Uterus (tissue), 4 donors: ENCODE results near the gene TFF2. TPM values are rescaled to one million over a fixed set of nuclear protein-coding genes. Genes with fewer than 3 reads are reported as not detected.

Experiments
- DNase-seq, 2 donors: peaks; one replicate each; pipeline ENCODE4 v3.0.0-alpha.2; 2019 to 2020
- H3K27ac ChIP-seq, 2 donors: fragments of 200-600 bp; sonication (generic); 1 replicate in 1 of 2; 2 replicates in 1 of 2; pipeline ENCODE4 v1.5.1; 2016 to 2018
- H3K27me3 ChIP-seq, 2 donors: fragments of 200-600 bp; sonication (generic); one replicate each; pipeline ENCODE4 v1.5.1; 2018 to 2019; ENCODE audit warnings: control low read depth in 1 of 2
- H3K36me3 ChIP-seq, 2 donors: fragments of 200-600 bp; sonication (generic); one replicate each; pipeline ENCODE4 v1.5.1; 2019; ENCODE audit warnings: control low read depth in 1 of 2
- H3K4me1 ChIP-seq, 2 donors: fragments of 200-600 bp; sonication (generic); one replicate each; pipeline ENCODE4 v1.5.1; 2018 to 2019; ENCODE audit warnings: control low read depth in 1 of 2
- H3K4me3 ChIP-seq, 2 donors: fragments of 200-600 bp; sonication (generic); 1 replicate in 1 of 2; 2 replicates in 1 of 2; pipeline ENCODE4 v1.5.1; 2018 to 2019; ENCODE audit warnings: mild to moderate bottlenecking in 1 of 2
- H3K9me3 ChIP-seq, 2 donors: fragments of 200-600 bp; sonication (generic); one replicate each; pipeline ENCODE4 v1.5.1; 2019; ENCODE audit warnings: control low read depth in 1 of 2
- POLR2A ChIP-seq, 2 donors: fragments of 450-650 bp; IDR thresholded peaks; one replicate each; pipeline ENCODE4 v1.6.1; 2016; ENCODE audit warnings: antibody characterized with exemption in 2 of 2, mild to moderate bottlenecking in 1 of 2, moderate library complexity in 1 of 2
- intact Hi-C: fragments of 100-400 bp; cut with DNase I; formaldehyde crosslinking; loops from one replicate; pipeline ENCODE4 v1.15.1; 2023; ENCODE audit warnings: low total_unique reads
- total RNA-seq, 4 donors: library from RNA; depleted of rRNA in 3 of 4; stranded (reverse); fragments of >200 nt in 3 of 4; gene quantifications; one replicate each; pipeline versions ENCODE4 v1.1.0 to v1.2.4, GENCODE V29; 2014 to 2023
- TF ChIP-seq, protein P1 (sequence below), 4 experiments: fragments of 200-600 bp in 2 of 4; fragments of 450-650 bp in 2 of 4; sonication (generic) in 2 of 4; IDR thresholded peaks; one replicate each; pipeline ENCODE4 v1.5.1; 2016 to 2019; ENCODE audit warnings: antibody characterized with exemption in 4 of 4, mild to moderate bottlenecking in 2 of 4, moderate library complexity in 1 of 4
- donor health status: DM: yes; HTN: yes; CAD: no.

The TFF2 gene
- total RNA-seq, 4 donors from 2014 or later = not detected

DNA sequence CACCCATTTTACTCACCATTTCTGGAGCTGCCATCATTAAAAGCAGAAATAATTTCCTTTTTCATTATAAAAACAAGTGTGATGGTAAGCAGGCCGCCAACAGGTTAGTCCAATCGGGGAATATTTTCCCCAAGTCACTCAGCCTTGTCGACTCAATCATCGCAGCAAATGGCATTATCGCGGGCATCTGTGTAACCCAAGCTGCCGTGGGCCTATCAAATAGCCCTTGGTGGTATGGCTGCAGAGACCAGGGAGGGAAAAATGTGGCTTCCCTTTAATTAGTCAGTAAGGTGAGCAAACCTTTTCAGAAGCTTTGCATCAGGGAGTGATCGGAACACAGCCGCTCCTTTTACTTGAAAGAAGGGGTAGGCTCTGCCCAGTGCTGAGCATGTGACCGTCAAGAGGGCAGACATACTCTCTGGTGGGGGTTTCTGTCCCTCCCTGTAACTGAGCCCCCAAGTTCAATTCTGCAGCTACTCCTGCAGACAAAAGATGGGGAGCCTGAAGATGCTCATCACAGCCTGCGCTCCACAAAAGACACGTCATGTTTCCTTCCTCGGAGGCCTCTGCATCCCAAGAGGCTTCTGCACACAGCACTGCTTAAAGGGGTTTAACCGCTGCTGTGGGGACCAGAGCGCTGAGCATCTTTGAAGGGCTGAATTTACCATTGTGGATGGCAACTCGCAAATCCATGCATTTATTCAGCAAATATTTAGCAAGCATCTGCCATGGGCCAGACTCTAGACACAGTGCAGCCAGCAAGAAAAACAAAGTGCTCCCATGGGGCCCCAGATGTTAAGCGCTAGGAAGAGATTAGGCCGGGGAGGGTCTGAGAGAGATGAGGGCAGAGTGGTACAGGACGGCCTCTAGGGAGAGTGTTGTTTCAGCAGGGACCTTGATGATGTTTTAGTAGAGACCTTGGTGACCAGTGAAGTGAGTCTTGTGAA, 46.3 kb upstream of the TFF2 start:
- no peaks in the 10 kb centered on the region for H3K9me3 ChIP-seq
- DNase-seq = no peak
- no peak overlapping the region for H3K27ac ChIP-seq
- H3K4me3 ChIP-seq = no peak overlapping the region
- intact Hi-C loops = no loop called here
- no peaks in the 10 kb centered on the region for H3K4me1 ChIP-seq
- no peaks in the 10 kb centered on the region for H3K36me3 ChIP-seq
- no peaks in the 10 kb centered on the region for H3K27me3 ChIP-seq
- TF ChIP-seq, protein P1, sequence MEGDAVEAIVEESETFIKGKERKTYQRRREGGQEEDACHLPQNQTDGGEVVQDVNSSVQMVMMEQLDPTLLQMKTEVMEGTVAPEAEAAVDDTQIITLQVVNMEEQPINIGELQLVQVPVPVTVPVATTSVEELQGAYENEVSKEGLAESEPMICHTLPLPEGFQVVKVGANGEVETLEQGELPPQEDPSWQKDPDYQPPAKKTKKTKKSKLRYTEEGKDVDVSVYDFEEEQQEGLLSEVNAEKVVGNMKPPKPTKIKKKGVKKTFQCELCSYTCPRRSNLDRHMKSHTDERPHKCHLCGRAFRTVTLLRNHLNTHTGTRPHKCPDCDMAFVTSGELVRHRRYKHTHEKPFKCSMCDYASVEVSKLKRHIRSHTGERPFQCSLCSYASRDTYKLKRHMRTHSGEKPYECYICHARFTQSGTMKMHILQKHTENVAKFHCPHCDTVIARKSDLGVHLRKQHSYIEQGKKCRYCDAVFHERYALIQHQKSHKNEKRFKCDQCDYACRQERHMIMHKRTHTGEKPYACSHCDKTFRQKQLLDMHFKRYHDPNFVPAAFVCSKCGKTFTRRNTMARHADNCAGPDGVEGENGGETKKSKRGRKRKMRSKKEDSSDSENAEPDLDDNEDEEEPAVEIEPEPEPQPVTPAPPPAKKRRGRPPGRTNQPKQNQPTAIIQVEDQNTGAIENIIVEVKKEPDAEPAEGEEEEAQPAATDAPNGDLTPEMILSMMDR (IDR thresholded peaks at IDR 0.05) = no peak
- TF ChIP-seq POLR2A (IDR thresholded peaks at IDR 0.05) = no peak

DNA sequence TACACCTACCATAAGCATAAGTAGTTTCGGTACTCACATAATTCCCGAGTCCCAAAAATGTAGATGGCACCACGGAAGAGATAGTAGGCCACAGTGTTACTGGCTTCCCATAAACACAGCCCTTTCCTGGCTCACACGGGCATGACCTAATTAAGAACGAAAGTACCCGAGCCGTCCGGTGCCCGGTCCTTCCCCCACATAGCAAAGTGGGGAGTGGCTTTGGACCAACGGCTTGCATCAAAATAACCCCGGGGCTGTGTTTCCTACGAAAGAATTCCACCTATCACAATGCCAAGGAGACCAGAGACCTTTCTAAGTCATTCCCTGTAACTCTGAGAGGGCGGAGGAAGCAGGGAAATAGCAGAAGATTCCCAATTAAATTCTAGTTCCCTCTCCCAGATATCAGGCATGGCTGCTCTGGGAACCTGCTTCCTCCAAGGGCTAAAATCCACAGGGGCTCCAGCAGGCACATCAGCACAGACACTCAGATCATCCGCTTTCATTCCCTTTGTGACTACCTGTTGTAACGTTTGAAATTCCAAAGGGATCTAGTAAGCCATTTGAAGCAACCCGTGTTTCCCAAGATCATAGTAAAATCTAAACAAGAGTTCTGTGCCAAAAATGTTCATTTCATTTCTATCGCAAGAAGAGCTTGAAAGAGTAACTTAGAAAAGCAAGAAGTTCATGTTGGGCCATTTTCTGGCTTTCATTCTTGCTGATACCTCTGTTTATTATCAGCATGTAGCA, 45.3 kb upstream of the TFF2 start, which contains the start of gene TMPRSS3:
TMPRSS3 (minus strand) TSS at position 148 of the 747 bp plus-strand sequence. CDS start 635 bp downstream, outside the sequence.
- TF ChIP-seq, protein P1 (IDR thresholded peaks at IDR 0.05) = no peak
- TF ChIP-seq POLR2A (IDR thresholded peaks at IDR 0.05) = no peak
- Histone ChIP-seq H3K9me3 (no peaks in the 10 kb centered on the region), H3K36me3 (no peaks in the 10 kb centered on the region), H3K27ac (no peak within 1 kb of the TSS), H3K4me1 (no peaks in the 10 kb centered on the region), H3K27me3 (no peaks in the 10 kb centered on the region), H3K4me3 (no peak within 1 kb of the TSS)
- no peak for DNase-seq
- intact Hi-C loops = no loop called here

DNA sequence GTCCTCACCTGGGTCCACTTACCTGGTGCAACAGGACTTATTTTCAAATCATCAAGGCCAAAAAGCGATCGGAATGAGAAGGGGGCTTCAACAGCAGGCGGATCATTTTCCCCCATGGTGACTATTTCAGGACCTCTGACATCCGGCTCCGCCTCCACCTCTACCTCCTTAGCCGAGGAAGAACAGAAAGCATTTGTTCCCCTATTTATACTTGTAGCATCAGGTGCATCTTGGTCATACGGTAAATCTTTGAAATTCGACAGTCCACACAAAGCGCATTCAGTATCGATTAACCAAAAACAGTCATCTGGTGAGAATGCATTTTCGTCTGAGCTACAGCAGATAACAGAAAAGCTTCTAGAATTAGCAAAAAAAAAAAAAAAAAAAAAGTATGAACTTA, 44.5 kb upstream of the TFF2 start:
- no peak overlapping the region for H3K4me3 ChIP-seq
- TF ChIP-seq, protein P1 (IDR thresholded peaks at IDR 0.05) = no peak
- no peak for TF ChIP-seq POLR2A (IDR thresholded peaks at IDR 0.05)
- intact Hi-C loops = no loop called here
- no peaks in the 10 kb centered on the region for H3K36me3 ChIP-seq
- no peaks in the 10 kb centered on the region for H3K9me3 ChIP-seq
- no peaks in the 10 kb centered on the region for H3K27me3 ChIP-seq
- no peak overlapping the region for H3K27ac ChIP-seq
- no peaks in the 10 kb centered on the region for H3K4me1 ChIP-seq
- no peak for DNase-seq

DNA sequence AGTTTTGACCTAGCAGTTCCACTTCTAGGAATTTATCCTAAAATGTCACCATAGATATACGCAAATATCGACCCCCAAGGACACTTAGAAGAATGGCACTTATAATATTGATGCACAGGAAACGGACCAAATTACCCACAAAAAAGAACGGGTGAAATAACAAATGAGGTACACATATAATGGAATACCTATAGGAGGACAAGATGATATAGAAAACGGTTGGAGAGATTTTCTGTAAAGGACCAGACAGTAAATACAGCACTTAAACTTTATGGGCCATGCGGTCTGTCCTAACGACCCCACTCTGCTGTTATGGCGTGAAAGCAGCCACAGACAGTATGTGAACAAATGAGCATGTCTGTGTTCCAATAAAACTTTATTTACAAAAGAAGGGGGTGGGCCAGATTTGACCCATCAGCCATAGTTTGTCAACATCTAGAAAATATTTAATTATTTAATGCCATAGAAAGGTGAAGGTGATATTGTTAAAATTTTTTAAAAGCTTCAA, 42.7 kb upstream of the TFF2 start:
- no peaks in the 10 kb centered on the region for H3K27me3 ChIP-seq

More for the DNA sequence above, 42.7 kb upstream of the TFF2 start:
- intact Hi-C loops = no loop called here
- no peaks in the 10 kb centered on the region for H3K36me3 ChIP-seq
- H3K9me3 ChIP-seq = no peaks in the 10 kb centered on the region
- no peak for DNase-seq
- TF ChIP-seq POLR2A (IDR thresholded peaks at IDR 0.05) = no peak
- TF ChIP-seq, protein P1 (IDR thresholded peaks at IDR 0.05) = no peak
- H3K27ac ChIP-seq = no peak overlapping the region
- no peaks in the 10 kb centered on the region for H3K4me1 ChIP-seq
- H3K4me3 ChIP-seq = no peak overlapping the region
